Fibroblast of skin of left biceps (primary cell): ENCODE data around the gene SERPINA3.

ENCODE experiments used
- DNase-seq, 2 experiments: peaks; one replicate each; pipeline ENCODE4 v3.0.0-alpha.2; 2013; ENCODE audit warnings: low read depth in 2 of 2

Gene SERPINA3

DNA sequence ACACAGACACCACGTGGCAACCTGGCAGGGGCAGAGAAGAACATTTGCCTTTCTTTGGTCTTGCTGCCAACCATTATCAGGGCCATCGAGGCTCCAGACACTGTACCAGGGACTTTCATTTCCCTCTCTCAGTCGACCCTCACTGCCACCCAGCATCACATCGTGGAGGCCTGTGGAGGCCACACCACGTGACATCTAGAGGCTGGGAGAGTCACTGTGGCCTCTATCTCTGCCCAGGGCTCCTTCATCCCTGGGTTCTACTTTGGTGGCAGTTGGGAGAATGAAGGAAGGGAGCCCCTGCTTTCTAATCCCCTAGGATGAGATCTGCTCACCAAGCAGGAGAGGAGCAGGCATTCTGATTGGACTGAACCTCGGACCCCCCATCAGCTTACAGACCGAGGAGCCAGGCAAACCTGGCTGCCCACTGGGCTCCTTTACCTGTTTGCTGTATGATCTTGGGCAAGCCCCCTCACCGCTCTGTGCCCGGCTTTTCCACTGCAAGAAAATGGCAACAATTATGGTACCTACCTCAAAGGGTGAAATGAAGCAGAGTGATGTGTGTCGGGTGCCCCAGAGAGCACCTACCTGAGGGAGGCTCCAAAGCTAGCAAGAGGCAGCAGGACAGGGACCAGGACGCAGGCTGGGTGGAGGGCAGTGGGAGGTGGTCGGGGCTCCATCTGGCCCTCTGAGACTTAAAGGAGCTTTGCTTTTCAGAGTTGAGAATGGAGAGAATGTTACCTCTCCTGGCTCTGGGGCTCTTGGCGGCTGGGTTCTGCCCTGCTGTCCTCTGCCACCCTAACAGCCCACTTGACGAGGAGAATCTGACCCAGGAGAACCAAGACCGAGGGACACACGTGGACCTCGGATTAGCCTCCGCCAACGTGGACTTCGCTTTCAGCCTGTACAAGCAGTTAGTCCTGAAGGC is 1.8 kb downstream of the SERPINA3 start:
- no peak for DNase-seq

DNA sequence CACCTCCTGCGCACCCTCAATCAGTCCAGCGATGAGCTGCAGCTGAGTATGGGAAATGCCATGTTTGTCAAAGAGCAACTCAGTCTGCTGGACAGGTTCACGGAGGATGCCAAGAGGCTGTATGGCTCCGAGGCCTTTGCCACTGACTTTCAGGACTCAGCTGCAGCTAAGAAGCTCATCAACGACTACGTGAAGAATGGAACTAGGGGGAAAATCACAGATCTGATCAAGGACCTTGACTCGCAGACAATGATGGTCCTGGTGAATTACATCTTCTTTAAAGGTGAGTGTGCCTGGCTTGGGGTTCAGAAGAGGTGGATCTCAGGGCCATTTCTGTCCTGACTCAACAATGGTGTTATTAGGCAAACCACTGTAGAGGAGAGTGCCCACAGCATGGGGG is 2.6 kb downstream of the SERPINA3 start:
- DNase-seq, result no peak

DNA sequence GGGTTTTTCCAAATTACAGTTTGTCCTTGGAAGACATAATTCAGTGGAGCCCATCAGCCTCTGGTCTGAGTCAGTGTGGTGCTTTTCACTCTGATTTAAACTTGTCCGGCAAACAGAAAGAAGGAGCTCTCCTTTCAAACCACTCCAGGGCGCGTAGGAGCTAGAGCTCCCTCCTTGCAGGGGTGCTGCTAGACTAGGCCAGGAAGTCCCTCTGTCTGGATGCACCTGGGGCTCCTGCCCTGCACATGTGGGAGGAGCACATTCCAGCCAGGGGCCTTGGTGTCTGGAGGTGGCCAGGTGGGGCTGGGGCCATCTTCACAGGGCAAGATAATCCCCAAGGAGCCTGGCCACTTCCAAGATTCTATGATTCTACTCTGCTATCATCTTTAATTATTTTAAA is 3.1 kb downstream of the SERPINA3 start:
- DNase-seq, result no peak

DNA sequence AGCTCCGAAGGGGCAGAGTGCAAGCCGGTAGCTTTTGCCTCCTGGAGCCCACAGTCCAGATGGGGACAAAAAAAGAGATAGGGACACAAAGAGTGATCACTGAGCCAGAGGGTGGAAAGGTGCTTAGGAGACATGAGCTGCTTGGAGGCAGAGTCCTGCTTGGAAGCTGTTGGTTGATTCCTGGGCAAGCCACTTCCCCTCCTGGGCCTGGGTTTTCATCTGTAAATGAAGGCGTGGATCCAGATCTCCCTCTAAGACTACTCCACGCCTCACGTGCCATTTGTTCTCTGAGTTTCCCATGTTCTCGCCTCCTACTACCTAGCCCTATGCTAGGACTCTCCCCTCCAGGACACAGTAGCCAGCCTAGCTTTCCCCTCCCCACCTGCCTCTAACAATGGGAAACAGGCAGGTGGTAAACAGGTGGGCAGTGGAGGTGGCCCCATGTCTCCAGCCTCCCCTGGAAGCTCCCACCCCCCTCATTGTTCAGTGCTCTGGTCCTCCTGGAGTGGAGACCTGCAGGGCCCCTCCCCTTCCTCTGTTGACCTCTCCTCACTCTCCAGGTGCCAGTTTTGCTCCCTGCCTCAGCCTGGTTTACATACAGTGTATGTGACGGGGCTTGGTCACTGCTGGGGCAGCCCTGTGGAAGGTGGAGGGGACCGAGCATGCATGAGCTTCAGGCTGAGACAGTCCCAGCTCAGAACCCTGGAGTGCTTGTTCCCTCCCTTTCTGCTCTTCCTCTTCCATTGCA is 3.8 kb downstream of the SERPINA3 start:
- DNase-seq, result no peak

DNA sequence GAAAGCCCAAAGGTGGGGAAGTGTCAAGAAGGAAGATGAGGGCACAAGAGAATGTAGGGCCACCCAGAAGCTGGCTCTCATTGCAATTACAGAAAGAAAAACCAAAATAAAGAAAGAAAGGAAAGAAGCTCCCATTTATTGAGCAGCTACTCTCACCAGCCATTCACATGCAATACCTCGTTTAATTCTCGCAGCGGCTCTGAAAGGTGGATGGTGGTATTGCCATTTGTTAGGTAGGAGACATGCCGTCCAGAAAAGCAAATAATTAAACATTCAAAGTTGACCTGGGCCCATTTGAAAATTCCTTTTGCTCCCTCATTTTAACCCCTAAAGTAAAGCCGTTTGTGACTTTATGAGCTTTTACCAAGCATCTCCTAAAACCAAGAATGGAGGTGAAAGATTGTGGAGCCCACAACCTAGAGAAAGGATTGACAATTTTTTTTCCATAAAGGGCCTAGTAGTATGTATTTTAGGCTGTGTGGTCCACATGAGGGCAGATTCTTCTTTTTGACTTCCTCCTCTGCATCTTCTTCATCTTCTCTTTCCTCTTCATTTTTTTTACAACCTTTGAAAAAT is 5.3 kb downstream of the SERPINA3 start:
- DNase-seq, result no peak

DNA sequence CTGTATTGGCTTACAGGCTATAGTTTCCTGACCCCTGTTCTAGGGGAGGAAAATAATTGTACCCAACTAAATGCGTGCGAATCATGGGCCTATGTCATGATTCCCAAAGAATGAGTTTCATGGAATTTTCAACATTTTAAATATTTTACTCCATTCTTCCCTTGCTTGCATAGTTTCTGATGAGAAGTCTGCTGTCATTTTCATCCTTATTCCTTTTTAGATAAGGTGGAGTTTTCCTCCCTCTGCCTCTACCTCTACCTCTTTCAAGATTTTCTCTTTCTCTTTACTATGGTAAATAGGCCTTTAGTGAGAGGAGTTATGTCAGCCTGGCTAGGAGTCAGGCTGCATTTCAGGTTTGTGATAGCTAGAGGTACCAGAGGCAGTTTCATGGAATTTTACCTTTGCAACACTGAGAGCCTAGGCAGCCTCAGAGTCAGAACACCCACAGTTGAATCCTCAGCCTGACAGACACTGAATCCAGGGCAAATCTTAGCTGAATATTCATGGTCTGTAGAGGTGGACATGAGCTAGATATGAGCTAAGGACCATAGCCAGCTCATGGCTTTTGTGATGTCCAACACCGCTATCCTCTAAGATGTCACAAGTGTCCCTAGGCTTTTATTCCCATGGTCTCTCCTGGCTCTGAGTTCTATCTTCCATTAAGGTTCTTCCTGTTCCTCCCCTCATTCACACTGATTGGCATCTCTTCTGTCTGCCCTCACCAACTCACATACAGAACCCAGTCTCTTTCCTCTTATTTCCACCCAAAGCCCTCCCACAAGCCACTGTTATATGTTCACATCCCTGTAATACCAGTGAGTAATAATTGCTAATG is 6.0 kb downstream of the SERPINA3 start:
- DNase-seq, result no peak

DNA sequence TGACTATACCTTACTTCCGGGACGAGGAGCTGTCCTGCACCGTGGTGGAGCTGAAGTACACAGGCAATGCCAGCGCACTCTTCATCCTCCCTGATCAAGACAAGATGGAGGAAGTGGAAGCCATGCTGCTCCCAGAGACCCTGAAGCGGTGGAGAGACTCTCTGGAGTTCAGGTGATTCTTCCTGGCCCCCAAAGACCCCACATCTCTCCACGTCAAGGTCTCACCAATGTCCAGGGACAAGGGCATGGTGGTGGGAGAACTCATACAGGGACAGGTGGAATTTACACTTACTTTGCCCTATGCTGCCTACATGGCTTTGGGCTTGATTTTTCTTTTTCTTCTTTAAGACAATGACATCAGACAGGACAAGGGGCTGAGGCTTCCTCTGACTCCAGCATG is 7.1 kb downstream of the SERPINA3 start:
- no peak for DNase-seq

DNA sequence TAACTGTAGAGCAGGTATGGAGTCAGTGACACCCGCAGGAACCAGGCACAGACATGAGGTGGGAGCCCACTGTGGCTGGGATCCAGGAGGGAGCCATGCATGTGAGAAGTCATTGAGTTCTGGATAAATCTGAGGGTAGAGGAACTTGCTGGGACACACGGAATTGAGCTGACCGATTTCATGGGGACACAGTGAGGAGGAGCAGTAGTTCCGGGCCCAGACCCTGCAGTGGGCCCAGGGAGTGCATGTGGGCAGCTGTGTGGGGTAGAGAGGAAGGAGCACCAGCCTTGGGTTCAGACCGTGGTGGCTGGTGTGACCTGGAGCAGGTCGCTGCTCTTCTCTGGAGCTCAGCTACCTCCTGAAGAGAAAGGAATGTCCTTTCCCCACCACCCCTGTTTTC is 8.4 kb downstream of the SERPINA3 start:
- DNase-seq, result no peak

DNA sequence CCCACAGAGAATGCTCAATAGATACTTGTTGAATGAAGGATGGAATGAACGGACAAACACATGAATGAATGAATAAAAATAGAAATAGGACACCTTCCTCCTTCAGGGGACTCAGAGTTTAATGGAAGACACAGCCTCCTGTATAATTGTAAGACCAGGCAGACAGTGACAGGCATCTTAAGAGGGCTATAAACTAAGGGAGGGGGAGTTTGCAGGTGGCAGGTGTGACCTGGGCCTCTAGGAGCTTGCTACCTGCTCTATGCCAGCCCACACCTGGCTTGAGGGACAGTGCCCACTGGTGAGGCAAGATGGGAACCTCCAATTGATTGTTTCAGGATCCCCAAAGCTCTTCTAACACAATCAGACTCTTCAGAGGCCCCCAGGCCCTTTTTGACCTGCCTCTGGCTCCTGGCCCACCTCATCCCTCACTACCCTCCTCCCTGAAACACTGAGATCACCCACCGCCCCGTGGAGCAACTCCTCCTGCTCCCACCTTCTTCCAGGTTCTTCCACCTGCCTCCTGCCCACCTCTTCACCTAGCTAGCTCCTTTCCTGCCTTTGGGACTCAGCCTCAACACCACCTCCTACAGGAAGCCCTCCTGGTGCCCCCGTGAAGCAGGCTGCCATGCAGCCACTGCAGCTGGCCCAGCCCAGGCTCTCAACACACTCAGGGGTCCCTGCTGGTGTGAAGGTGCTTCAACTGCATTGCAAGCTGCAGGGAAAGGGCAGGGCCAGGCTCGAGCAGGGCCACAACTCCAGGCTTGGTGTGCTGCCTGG is 9.4 kb downstream of the SERPINA3 start:
- no peak for DNase-seq

DNA sequence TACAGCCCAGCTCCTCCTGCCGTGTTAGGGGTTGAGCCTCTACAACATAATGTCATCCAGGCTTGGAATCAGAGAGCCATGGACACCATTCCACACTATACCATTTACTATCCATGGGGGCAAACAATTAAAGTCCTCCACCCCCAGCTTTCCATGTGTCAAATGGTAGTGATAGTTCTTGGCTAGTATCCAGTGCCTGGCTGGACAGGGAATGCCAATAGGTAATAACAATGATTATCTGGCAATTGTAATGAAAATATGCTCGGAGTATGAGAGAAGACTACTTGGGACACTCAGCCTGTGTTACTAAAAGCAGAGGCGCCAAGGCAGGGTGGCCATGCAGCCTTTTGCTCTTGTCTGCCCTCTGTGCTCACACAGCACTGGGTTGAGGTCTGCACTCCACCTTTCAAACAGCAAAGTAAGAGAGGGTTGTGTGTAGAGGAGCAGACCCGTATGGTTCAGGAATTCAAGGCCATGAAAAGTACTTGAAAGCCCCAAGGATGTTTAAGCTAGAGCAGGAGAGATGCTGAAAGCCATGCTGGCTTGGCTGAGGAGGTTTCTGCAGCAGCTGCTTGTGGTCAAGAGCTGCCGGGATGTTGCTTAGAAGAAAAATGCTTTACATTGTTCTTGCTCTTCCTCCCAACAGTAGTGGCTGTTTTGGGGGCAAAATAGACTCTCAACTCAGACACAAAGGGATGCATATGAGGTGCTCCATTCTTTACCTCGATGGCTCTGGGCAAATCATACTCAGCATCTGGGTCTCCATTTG is 10.6 kb downstream of the SERPINA3 start:
- no peak for DNase-seq

DNA sequence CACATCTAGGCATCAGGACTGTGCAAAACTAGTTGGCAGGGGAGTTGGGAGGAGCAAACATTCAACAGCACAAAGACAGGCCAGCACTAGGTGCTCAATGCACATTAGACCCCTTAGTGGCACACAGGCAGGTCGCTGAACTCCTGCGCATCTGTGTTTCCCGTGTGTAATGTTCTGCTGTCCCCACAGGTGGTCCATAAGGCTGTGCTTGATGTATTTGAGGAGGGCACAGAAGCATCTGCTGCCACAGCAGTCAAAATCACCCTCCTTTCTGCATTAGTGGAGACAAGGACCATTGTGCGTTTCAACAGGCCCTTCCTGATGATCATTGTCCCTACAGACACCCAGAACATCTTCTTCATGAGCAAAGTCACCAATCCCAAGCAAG is 11.2 kb downstream of the SERPINA3 start:
- no peak for DNase-seq

DNA sequence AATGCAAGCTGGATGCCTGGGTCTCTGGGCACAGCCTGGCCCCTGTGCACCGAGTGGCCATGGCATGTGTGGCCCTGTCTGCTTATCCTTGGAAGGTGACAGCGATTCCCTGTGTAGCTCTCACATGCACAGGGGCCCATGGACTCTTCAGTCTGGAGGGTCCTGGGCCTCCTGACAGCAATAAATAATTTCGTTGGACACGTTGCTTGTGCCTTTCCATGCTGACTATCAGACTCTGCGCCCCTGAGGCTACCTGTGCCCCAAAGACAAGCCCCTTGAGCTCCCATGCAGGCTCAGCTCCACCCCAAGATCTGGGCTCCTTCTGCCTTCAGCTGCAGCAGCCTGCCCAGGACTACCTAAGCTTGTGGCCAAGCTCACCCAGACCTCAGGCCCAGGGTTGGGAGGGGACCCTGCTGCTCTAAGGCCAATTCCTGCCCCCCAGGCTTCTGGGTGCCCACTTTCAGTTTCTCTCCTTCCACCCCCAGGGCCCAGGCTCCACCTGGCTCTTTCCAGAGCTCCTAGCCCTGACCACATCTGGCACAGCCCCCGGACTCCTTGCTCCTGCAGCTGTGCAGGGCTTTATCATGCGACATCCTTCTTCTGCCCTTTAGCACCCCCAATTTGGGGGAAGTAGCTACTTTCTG is 11.8 kb downstream of the SERPINA3 start:
- no peak for DNase-seq

DNA sequence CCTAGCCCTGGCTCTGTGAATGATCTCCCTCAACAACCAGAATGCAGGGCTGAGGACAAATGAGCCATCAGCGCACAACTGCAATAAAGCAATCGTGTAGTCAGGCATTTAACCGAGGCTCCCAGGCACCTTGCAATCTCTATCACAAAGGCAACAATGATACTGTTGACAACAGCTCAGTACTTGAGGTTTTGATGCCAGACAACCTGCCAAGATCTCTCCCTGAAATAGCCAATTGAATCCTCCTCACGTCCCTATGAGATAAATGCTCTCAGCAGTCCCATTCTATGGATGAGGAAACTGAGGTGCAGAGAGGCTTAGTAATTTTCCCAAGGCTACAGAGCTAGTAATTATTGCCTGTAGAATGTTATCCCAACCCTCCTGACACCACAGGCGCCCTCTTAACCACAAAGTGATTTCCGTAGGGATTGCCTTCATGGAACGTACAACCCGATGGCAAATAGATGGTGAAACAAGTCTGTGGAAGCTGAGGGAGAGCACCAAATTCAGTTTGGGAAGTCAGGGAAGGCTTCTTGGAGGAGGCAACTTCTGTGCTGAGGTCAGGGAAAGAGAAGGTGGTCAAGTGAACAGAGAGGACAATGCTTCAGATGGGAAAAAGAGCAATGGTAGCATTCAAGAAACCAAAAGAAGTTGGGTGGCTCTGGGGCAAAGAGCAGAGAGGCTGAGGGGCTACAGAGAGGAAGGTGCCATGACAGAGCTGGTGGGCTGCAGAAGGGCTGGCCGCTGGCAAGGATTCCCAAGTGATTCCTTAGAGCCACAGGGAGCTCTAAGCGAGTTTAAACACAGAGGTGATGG is 12.6 kb downstream of the SERPINA3 start:
- no peak for DNase-seq

DNA sequence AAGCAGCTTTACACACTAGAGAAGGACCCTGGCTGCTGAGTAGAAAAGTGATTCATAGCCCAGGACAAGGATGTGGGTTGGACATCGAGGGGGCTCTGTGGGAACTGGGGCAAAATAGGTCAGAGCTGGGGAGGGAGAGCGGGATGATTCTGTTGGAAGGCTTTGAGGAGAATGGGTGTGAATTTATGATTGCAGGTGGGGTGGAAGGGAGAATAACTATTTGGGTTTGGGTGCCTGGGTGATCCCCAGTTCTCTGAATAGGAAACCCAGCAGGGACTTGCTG is 13.1 kb downstream of the SERPINA3 start:
- DNase-seq, result no peak

DNA sequence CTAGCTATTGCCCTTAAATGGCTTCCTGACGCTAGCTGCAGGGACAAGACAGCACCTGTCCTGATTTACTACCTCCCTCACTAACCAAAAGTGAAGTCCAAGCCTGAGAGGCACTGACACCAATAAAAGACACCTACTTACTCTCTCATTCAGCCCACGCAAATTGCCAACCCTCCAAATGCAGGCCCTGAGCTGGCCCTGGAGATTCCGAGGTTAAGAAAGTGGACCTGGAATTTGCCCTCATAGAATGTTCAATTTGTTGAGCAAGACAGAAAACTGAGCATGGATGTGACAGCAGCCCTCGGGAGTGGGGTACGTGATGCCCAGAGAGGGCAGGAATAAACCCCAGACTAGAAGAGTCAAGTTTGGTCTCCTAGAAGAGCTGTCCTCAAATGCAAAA is 16.4 kb downstream of the SERPINA3 start:
- no peak for DNase-seq

DNA sequence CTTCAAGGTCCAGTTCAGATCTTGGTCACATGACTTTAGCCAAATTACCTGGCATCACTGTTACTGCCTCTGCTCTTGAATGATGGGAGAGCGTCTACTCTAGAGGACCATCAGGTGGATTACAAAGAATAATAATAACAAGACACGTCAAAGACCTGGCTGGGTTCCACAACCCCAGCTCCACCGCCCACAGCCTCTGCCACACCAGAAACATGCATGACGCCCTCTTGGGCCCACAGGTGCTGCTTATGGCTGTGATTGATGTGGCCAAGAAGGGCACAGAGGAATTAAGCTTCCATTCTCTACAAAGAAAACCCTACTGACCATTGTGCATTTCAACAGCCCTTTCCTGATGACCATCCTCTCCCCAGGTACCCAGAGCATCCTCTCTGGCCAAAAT is 18.2 kb downstream of the SERPINA3 start:
- DNase-seq, result no peak

DNA sequence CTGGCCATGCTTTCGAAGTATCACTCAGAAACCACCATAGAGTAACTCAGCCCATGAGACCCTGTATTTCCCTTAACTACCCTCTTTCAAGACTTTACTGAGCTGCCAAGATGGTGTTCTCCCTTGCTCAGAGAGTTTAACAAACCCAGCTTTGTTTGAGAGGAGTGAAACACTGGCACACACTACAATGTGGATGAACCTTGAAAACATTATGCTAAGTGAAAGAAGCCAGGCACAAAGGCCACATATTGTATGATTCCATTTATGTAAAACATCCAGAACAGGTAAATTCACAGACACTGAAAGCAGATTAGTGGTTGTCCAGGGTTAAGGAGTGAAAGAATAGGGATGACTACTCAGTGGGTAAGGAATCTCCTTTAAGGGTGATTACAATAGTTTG is 18.9 kb downstream of the SERPINA3 start:
- no peak for DNase-seq

DNA sequence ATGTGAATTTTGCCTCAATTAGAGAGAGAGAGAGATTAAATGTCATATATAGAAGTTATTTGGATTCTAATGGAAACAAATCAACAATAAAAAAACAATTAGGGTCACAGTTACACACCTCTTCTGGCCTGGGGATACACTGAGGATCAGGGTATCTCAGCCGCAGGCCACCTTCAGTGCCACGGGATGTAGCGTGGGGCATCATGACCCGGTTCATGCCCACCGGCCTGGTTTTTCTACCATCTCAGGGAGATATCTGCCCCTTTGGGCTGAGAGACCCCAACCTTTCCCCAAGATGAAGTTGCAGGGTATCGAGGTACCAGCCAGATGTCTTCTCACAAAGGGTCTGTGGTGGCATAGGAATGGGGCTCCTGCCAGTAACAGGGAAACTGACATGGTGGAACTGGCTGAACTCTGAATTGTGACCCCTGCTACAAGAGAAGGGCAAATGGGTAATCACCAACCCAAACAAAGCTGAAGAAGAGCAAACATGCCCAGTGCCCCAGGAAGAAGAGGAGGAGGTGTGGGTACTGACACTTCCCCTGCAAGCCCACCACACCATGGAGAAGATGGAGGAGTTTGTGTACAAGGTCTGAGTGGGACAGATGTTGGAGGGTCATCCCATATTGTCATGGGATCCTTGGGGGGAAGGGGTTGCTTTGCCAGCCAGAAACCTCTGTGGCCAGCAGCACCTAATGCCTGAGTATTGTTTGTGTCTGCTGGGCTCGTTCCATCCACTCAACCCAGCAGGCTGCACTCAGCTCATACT is 19.5 kb downstream of the SERPINA3 start:
- no peak for DNase-seq

DNA sequence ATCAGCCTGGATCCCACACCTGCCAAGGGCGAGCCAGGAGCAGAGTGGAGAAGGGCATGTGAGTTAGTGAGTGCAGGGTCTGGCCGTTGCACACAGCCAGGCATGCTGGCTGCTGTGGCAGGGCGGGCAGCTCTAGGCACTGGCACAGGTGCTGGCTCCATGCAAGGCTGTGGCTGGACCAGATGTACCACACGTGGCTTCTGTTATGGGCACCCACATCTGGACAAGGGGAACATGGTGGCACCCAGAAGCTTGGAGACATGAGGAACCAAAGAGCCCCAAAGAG is 20.1 kb downstream of the SERPINA3 start:
- DNase-seq, result no peak
